EH (cell line): ENCODE data around the gene STX12.

Experiments used
- DNase-seq: peaks from one replicate; pipeline ENCODE4 v3.0.0-alpha.2; 2015; ENCODE audit warnings: low read depth

STX12 gene

GRCh38 chr1:27772932-27773825, at the start of gene STX12:
STX12 (plus strand) TSS chr1:27773219; CDS start chr1:27773308, 89 bp downstream.
- peak; percentile 100 for DNase-seq

GRCh38 chr1:27724961-27725373, 48.1 kb upstream of the STX12 start:
- no peak for DNase-seq

GRCh38 chr1:27725374-27726172, 47.4 kb upstream of the STX12 start, which contains the start of gene FAM76A:
FAM76A (plus strand) TSS chr1:27725961; CDS start chr1:27726081, 120 bp downstream.
- DNase-seq: peak; percentile 99

- DNase-seq: peak; percentile 59
Observed at GRCh38 chr1:27726173-27727044, 46.6 kb upstream of the STX12 start.

GRCh38 chr1:27727126-27727525, 45.9 kb upstream of the STX12 start:
- DNase-seq: peak; percentile 52

- no peak for DNase-seq
Observed at GRCh38 chr1:27736252-27736651, 36.8 kb upstream of the STX12 start.

GRCh38 chr1:27741121-27741520, 31.9 kb upstream of the STX12 start:
- DNase-seq: no peak

- DNase-seq: no peak
Observed at GRCh38 chr1:27744556-27744955, 28.5 kb upstream of the STX12 start.

- no peak for DNase-seq
Observed at GRCh38 chr1:27745466-27745865, 27.6 kb upstream of the STX12 start.

- no peak for DNase-seq
Observed at GRCh38 chr1:27752360-27752759, 20.7 kb upstream of the STX12 start.

- DNase-seq: peak; percentile 8
Observed at GRCh38 chr1:27755286-27755685, 17.7 kb upstream of the STX12 start.

- no peak for DNase-seq
Observed at GRCh38 chr1:27755865-27756264, 17.2 kb upstream of the STX12 start.

- DNase-seq: no peak
Observed at GRCh38 chr1:27759236-27759635, 13.8 kb upstream of the STX12 start.

GRCh38 chr1:27760426-27760825, 12.6 kb upstream of the STX12 start:
- DNase-seq: peak; percentile 17

- DNase-seq: no peak
Observed at GRCh38 chr1:27762033-27762432, 11.0 kb upstream of the STX12 start.

- no peak for DNase-seq
Observed at GRCh38 chr1:27763358-27763757, 9.7 kb upstream of the STX12 start.

GRCh38 chr1:27770293-27770830, 2.7 kb upstream of the STX12 start:
- DNase-seq: no peak

GRCh38 chr1:27772036-27772931, 735 bp upstream of the STX12 start:
- peak; percentile 73 for DNase-seq

GRCh38 chr1:27773826-27774445, 917 bp downstream of the STX12 start:
- peak; percentile 52 for DNase-seq

GRCh38 chr1:27774654-27775053, 1.6 kb downstream of the STX12 start:
- no peak for DNase-seq
